Hepatocyte (in vitro differentiated cells): Measurements from ENCODE around the gene ABHD16B.

Experiments used
- CTCF ChIP-seq: fragments of 200-600 bp; sonication (generic); IDR thresholded peaks from 2 replicates; pipeline ENCODE4 v1.5.1; 2016; ENCODE audit warnings: antibody characterized with exemption, mild to moderate bottlenecking; ENCODE audit not compliant: poor library complexity
- EZH2 ChIP-seq: fragments of 200-600 bp; sonication (generic); IDR thresholded peaks from 2 replicates; pipeline ENCODE4 v1.6.1; 2016; ENCODE audit warnings: antibody characterized with exemption, mild to moderate bottlenecking, borderline replicate concordance

GRCh38 chr20:63826753-63827152, 34.5 kb upstream of the ABHD16B start:
- no peak for TF ChIP-seq CTCF
- no peak for TF ChIP-seq EZH2
